HG03025 (cell line): Measurements from ENCODE around the gene CUL3.
"Not testable (repeated sequence)": the region's sequence is repeated elsewhere in the genome, so short reads cannot be mapped to it uniquely, and the experiment has no call there.

Experiments
- ATAC-seq: cut with Tn5 transposase; IDR thresholded peaks from one replicate; pipeline ENCODE4 v1.9.1; 2021; ENCODE audit warnings: mild to moderate bottlenecking, moderate library complexity; ENCODE audit not compliant: unreplicated experiment, low FRiP score

CUL3 gene

GRCh38 chr2:224485081-224486014 lies 99.8 kb downstream of the CUL3 start:
- not testable (repeated sequence) for ATAC-seq

GRCh38 chr2:224479826-224480225 lies 105.3 kb downstream of the CUL3 start:
- ATAC-seq = no peak

GRCh38 chr2:224472827-224473226 lies 112.3 kb downstream of the CUL3 start:
- no peak for ATAC-seq

GRCh38 chr2:224472137-224472536 lies 113.0 kb downstream of the CUL3 start:
- no peak for ATAC-seq

GRCh38 chr2:224469374-224469964 lies 115.7 kb downstream of the CUL3 start:
- ATAC-seq = no peak

- no peak for ATAC-seq
Observed at GRCh38 chr2:224466304-224466895, 118.8 kb downstream of the CUL3 start.

GRCh38 chr2:224461391-224461790 lies 123.8 kb downstream of the CUL3 start:
- no peak for ATAC-seq

GRCh38 chr2:224457408-224458096 lies 127.6 kb downstream of the CUL3 start:
- no peak for ATAC-seq

- no peak for ATAC-seq
Observed at GRCh38 chr2:224453892-224454291, 131.3 kb downstream of the CUL3 start.

GRCh38 chr2:224449212-224450147 lies 135.7 kb downstream of the CUL3 start:
- ATAC-seq = no peak

- no peak for ATAC-seq
Observed at GRCh38 chr2:224448236-224448635, 136.9 kb downstream of the CUL3 start.

- no peak for ATAC-seq
Observed at GRCh38 chr2:224444783-224445182, 140.4 kb downstream of the CUL3 start.

- ATAC-seq = no peak
Observed at GRCh38 chr2:224444021-224444420, 141.1 kb downstream of the CUL3 start.

- no peak for ATAC-seq
Observed at GRCh38 chr2:224442071-224442967, 142.8 kb downstream of the CUL3 start.

- no peak for ATAC-seq
Observed at GRCh38 chr2:224440988-224441387, 144.2 kb downstream of the CUL3 start.

- ATAC-seq = no peak
Observed at GRCh38 chr2:224438726-224439125, 146.4 kb downstream of the CUL3 start.

- no peak for ATAC-seq
Observed at GRCh38 chr2:224436634-224437033, 148.5 kb downstream of the CUL3 start.

- no peak for ATAC-seq
Observed at GRCh38 chr2:224434618-224435017, 150.5 kb downstream of the CUL3 start.

GRCh38 chr2:224433442-224433841 lies 151.7 kb downstream of the CUL3 start:
- no peak for ATAC-seq
